ENCODE measurements around the gene PPP1R12C.

Gene PPP1R12C

GRCh38 chr19:55041627-55042343 lies 75.7 kb downstream of the PPP1R12C start:
- FAIRE-seq: no peak

GRCh38 chr19:55041244-55041626 lies 76.2 kb downstream of the PPP1R12C start:
- no peak for FAIRE-seq
